LoVo (cell line): Measurements from ENCODE around the gene CCDC107.

Experiments used
- DNase-seq: peaks from one replicate; pipeline ENCODE4 v3.0.0-alpha.2; 2016; ENCODE audit warnings: low spot score

CCDC107 gene

GRCh38 chr9:35705372-35705771 is 47.3 kb downstream of the CCDC107 start:
- no peak for DNase-seq

DNA sequence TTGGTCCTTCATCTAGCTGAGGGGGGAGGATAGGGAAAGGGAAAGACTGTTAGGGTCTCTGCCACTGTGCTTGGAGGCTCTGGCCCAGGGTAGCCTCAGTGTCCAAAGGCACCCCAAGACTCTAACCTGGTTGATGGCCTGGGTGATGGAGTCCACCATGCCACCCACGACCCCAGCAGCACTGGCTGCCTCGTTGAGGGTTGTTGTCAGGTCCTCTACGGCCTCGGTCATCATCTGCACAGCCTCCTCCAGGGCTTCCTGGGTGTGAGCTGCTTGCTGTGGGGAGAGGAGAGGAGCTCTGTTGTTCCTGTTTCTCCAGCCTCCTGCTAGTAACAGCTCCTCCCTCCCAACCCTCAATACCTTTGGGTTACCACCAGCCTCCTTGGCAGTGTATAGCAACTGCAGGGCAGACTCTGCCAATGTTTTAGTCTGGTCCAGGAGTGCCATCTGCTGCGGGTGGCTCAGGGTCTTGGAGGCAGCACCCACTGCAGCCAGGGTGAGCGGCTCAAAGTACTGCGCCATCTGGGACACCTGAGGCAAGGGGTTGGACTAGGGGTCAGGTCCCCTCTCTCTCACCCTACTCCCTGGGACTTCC is 47.8 kb downstream of the CCDC107 start:
- DNase-seq, result no peak

DNA sequence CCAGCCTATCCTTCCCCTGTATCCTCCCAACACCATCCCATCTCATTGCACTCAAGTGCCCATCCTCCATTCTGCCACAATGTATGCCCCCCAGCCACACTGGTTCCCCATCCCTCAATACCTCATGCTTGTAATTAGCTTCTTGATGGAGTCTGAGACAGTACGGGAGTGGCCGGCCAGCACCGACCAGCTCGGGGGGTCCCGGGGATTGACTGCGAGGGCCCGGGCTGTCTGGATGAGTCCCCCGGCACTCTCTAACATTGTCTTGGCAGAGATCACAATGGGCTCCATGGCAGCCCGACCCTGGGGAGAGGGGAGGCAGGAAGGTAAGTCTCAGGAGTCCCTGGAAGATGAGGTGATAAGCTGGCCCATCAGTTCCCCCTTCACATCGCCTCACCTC is 48.9 kb downstream of the CCDC107 start:
- DNase-seq, result no peak

- no peak for DNase-seq
Measured at GRCh38 chr9:35708146-35708545, 50.1 kb downstream of the CCDC107 start.

- no peak for DNase-seq
Measured at GRCh38 chr9:35710818-35711500, 52.9 kb downstream of the CCDC107 start.
